Trophoblast cell (in vitro differentiated cells and primary cell): ENCODE measurements around the gene TEF.

Source experiments
- DNase-seq, 2 donors: peaks; one replicate each; pipeline ENCODE4 v3.0.0-alpha.2; 2016
- H2AFZ ChIP-seq: 2 replicates; pipeline ENCODE4 v1.6.1; 2013; ENCODE audit warnings: low read length, moderate library complexity, mild to moderate bottlenecking; ENCODE audit not compliant: insufficient read depth, poor library complexity
- H2AK5ac ChIP-seq: 2 replicates; pipeline ENCODE4 v1.6.1; 2013; ENCODE audit warnings: mild to moderate bottlenecking, low read length
- H2BK120ac ChIP-seq: 2 replicates; pipeline ENCODE4 v1.6.1; 2013; ENCODE audit warnings: low read length, mild to moderate bottlenecking, moderate library complexity; ENCODE audit not compliant: insufficient read depth, poor library complexity
- H2BK12ac ChIP-seq: 2 replicates; pipeline ENCODE4 v1.6.1; 2013; ENCODE audit warnings: mild to moderate bottlenecking, low read length, moderate library complexity
- H2BK5ac ChIP-seq: 2 replicates; pipeline ENCODE4 v1.6.1; 2013; ENCODE audit warnings: low read length, low read depth, moderate library complexity, mild to moderate bottlenecking; ENCODE audit not compliant: poor library complexity
- H3K14ac ChIP-seq: 2 replicates; pipeline ENCODE4 v1.6.1; 2013; ENCODE audit warnings: mild to moderate bottlenecking, low read length
- H3K18ac ChIP-seq: 2 replicates; pipeline ENCODE4 v1.6.1; 2013; ENCODE audit warnings: mild to moderate bottlenecking, low read length
- H3K23ac ChIP-seq: 2 replicates; pipeline ENCODE4 v1.6.1; 2013; ENCODE audit warnings: low read length
- H3K27ac ChIP-seq: 2 replicates; pipeline ENCODE4 v1.5.1; 2013; ENCODE audit warnings: low read depth, mild to moderate bottlenecking, inconsistent platforms, low read length, moderate library complexity
- H3K27me3 ChIP-seq: 2 replicates; pipeline ENCODE4 v1.6.1; 2013; ENCODE audit warnings: inconsistent platforms, mild to moderate bottlenecking, low read length, moderate library complexity; ENCODE audit not compliant: insufficient read depth
- H3K36me3 ChIP-seq, 2 experiments: 1 replicate in 1 of 2; 2 replicates in 1 of 2; pipeline ENCODE4 v1.6.1; 2013; ENCODE audit warnings: low read length in 2 of 2, mild to moderate bottlenecking in 2 of 2, moderate library complexity in 1 of 2; ENCODE audit not compliant: insufficient read depth in 2 of 2, control insufficient read depth in 1 of 2
- H3K4ac ChIP-seq: 2 replicates; pipeline ENCODE4 v1.6.1; 2013; ENCODE audit warnings: low read depth, mild to moderate bottlenecking, low read length, moderate library complexity
- H3K4me1 ChIP-seq, 2 experiments: 1 replicate in 1 of 2; 2 replicates in 1 of 2; pipeline ENCODE4 v1.6.1; 2013; ENCODE audit warnings: low read length in 2 of 2, mild to moderate bottlenecking in 2 of 2, moderate library complexity in 1 of 2; ENCODE audit not compliant: insufficient read depth in 2 of 2, control insufficient read depth in 1 of 2
- H3K4me2 ChIP-seq: 2 replicates; pipeline ENCODE4 v1.6.1; 2013; ENCODE audit warnings: inconsistent platforms, mild to moderate bottlenecking, low read length, moderate library complexity
- H3K4me3 ChIP-seq: 2 replicates; pipeline ENCODE4 v1.5.1; 2013; ENCODE audit warnings: mild to moderate bottlenecking, low read depth, low read length, inconsistent platforms
- H3K79me1 ChIP-seq: one replicate; pipeline ENCODE4 v1.6.1; 2013; ENCODE audit warnings: low read length
- H3K79me2 ChIP-seq: 2 replicates; pipeline ENCODE4 v1.6.1; 2013; ENCODE audit warnings: low read length, mild to moderate bottlenecking; ENCODE audit not compliant: control insufficient read depth, insufficient read depth, poor library complexity
- H3K9ac ChIP-seq: 2 replicates; pipeline ENCODE4 v1.6.1; 2013; ENCODE audit warnings: mild to moderate bottlenecking, low read length
- H3K9me3 ChIP-seq: 2 replicates; pipeline ENCODE4 v1.6.1; 2013; ENCODE audit warnings: low read depth, mild to moderate bottlenecking, control low read depth, inconsistent platforms, low read length; ENCODE audit not compliant: insufficient read depth
- H4K12ac ChIP-seq: 2 replicates; pipeline ENCODE4 v1.6.1; 2013; ENCODE audit warnings: low read depth, mild to moderate bottlenecking, low read length, moderate library complexity
- H4K8ac ChIP-seq: 2 replicates; pipeline ENCODE4 v1.6.1; 2013; ENCODE audit warnings: low read depth, mild to moderate bottlenecking, low read length, moderate library complexity
- H4K91ac ChIP-seq: one replicate; pipeline ENCODE4 v1.6.1; 2013; ENCODE audit warnings: low read depth, mild to moderate bottlenecking, low read length, moderate library complexity
- WGBS: extraction: QIAGEN DNeasy Blood & Tissue Kit; methylation state at CpG from one replicate; pipeline ENCODE4 v1.1.7; 2013; ENCODE audit warnings: missing lambda C conversion rate; ENCODE audit not compliant: insufficient read length, insufficient coverage; ENCODE audit errors: extremely low coverage; 5-methylcytosine and 5-hydroxymethylcytosine counted together

The TEF gene

DNA sequence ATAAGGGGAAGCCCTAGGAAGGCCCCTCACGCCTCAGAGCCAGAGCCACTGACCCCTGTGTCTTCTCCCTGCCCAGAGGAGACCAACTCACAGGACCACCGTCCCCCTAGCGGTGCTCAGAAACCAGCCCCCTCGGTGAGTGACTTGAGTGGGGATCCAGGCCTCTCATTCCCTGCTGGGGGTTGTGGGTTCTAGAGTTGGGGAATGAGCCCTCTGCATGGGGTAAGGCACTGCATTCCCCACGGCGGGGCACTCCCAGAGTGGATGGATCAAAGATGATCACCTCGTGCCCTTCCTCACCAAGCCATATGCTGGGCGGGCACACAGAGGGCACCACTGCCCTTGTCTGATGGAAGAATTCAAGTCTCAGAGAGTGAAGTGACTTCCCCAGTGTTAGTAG lies 40.7 kb upstream of the TEF start:
- Histone ChIP-seq H3K4me2 (no peak overlapping the region), H3K4me1 (no peaks in the 10 kb centered on the region), H4K91ac (no peak overlapping the region), H3K4ac (no peak overlapping the region), H3K9me3 (no peaks in the 10 kb centered on the region), H2BK5ac (no peak overlapping the region), H3K4me3 (no peak overlapping the region), H4K8ac (no peak overlapping the region), H2AK5ac (no peak overlapping the region), H3K79me1 (no peaks in the 10 kb centered on the region), H2BK120ac (no peak overlapping the region), H2BK12ac (no peak overlapping the region), H3K79me2 (no peaks in the 10 kb centered on the region), H3K14ac (no peak overlapping the region), H3K36me3 (peaks cover 64 to 67% of the 10 kb centered on the region in 2 experiments), H3K23ac (no peak overlapping the region), H3K18ac (no peak overlapping the region), H3K27me3 (no peaks in the 10 kb centered on the region), H3K9ac (no peak overlapping the region), H4K12ac (no peak overlapping the region), H2AFZ (no peak overlapping the region), H3K27ac (no peak overlapping the region)
- WGBS, result no CpG with 5 or more reads among the region's 8 CpGs
- no peak for DNase-seq

DNA sequence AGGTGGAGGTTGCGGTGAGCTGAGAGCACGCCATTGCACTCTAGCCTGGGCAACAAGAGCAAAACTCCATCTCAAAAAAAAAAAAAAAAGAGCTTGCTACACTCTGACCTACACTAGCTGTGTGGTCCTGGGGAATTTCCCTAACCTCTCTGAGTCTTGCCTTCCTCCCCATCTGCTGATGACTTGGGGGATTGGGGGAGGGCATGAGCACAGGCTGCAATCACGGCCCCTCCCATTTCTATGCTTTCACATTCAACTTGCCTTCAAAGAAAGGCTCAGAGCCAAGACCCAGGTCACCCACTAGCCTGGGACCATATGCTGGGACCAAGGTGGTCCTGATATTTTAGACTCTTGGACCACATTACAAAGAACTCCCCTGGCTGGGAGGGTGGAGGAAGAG lies 39.8 kb upstream of the TEF start:
- Histone ChIP-seq H2BK12ac (no peak overlapping the region), H3K14ac (no peak overlapping the region), H2BK120ac (no peak overlapping the region), H3K4me2 (no peak overlapping the region), H3K23ac (no peak overlapping the region), H3K18ac (no peak overlapping the region), H3K27me3 (no peaks in the 10 kb centered on the region), H2BK5ac (no peak overlapping the region), H3K36me3 (peaks cover 70 to 76% of the 10 kb centered on the region in 2 experiments), H2AFZ (no peak overlapping the region), H3K4me1 (no peaks in the 10 kb centered on the region), H3K4me3 (no peak overlapping the region), H3K79me2 (no peaks in the 10 kb centered on the region), H3K9ac (no peak overlapping the region), H3K9me3 (no peaks in the 10 kb centered on the region), H4K12ac (no peak overlapping the region), H4K8ac (no peak overlapping the region), H3K4ac (no peak overlapping the region), H3K27ac (no peak overlapping the region), H3K79me1 (no peaks in the 10 kb centered on the region), H2AK5ac (no peak overlapping the region), H4K91ac (no peak overlapping the region)
- no peak for DNase-seq
- no CpG with 5 or more reads among the region's 3 CpGs for WGBS

DNA sequence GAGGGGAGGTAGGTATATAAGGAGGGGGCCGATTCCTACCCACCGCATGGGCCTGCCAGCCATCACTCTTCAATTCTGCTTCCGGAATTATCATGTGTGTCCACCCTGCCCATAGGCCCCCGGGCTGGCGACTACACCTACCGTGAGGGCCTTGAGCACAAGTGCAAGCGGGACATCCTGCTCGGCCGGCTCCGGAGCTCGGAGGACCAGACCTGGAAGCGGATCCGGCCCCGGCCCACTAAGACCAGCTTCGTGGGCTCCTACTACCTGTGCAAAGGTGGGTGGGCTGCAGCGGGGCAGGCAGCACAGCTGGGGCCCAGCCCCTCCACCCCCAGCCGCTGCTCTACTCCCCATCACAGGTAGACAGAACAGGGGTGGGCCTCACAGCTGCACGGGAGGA lies 38.4 kb upstream of the TEF start:
- DNase-seq, result no peak
- no peak overlapping the region for H2AK5ac ChIP-seq
- whole genome bisulfite sequencing, result no CpG with 5 or more reads among the region's 18 CpGs
- no peak overlapping the region for H2BK5ac ChIP-seq
- H3K23ac ChIP-seq, result no peak overlapping the region
- no peak overlapping the region for H4K8ac ChIP-seq
- no peak overlapping the region for H3K18ac ChIP-seq
- H3K27ac ChIP-seq, result no peak overlapping the region
- no peaks in the 10 kb centered on the region for H3K4me1 ChIP-seq
- no peak overlapping the region for H3K4ac ChIP-seq
- H2BK120ac ChIP-seq, result no peak overlapping the region
- H3K79me2 ChIP-seq, result no peaks in the 10 kb centered on the region
- H3K9me3 ChIP-seq, result peaks cover 2% of the 10 kb centered on the region
- no peak overlapping the region for H3K4me2 ChIP-seq
- H3K14ac ChIP-seq, result no peak overlapping the region
- H3K79me1 ChIP-seq, result no peaks in the 10 kb centered on the region
- H3K27me3 ChIP-seq, result no peaks in the 10 kb centered on the region
- no peak overlapping the region for H3K9ac ChIP-seq
- H3K36me3 ChIP-seq, result peaks cover 80 to 85% of the 10 kb centered on the region in 2 experiments
- no peak overlapping the region for H3K4me3 ChIP-seq
- no peak overlapping the region for H2AFZ ChIP-seq
- no peak overlapping the region for H4K91ac ChIP-seq
- H2BK12ac ChIP-seq, result no peak overlapping the region
- H4K12ac ChIP-seq, result no peak overlapping the region

- H3K27me3 ChIP-seq, result no peaks in the 10 kb centered on the region
- no peak for DNase-seq
- no peak overlapping the region for H4K8ac ChIP-seq
- H3K27ac ChIP-seq, result no peak overlapping the region
- H3K4ac ChIP-seq, result no peak overlapping the region
- WGBS, result no CpG with 5 or more reads among the region's 9 CpGs
- no peak overlapping the region for H3K4me3 ChIP-seq
- no peaks in the 10 kb centered on the region for H3K4me1 ChIP-seq
- H3K9me3 ChIP-seq, result peaks cover 2% of the 10 kb centered on the region
- no peak overlapping the region for H3K14ac ChIP-seq
- no peak overlapping the region for H2AK5ac ChIP-seq
- H2BK120ac ChIP-seq, result no peak overlapping the region
- no peaks in the 10 kb centered on the region for H3K79me1 ChIP-seq
- H3K79me2 ChIP-seq, result no peaks in the 10 kb centered on the region
- H2BK12ac ChIP-seq, result no peak overlapping the region
- H2AFZ ChIP-seq, result no peak overlapping the region
- H4K12ac ChIP-seq, result no peak overlapping the region
- no peak overlapping the region for H4K91ac ChIP-seq
- H3K9ac ChIP-seq, result no peak overlapping the region
- no peak overlapping the region for H3K18ac ChIP-seq
- no peak overlapping the region for H2BK5ac ChIP-seq
- no peak overlapping the region for H3K4me2 ChIP-seq
- peaks cover 80 to 85% of the 10 kb centered on the region in 2 experiments for H3K36me3 ChIP-seq
- no peak overlapping the region for H3K23ac ChIP-seq
Observed at GRCh38 chr22:41343717-41344116, 38.0 kb upstream of the TEF start.
